GM10847 (cell line): Measurements from ENCODE around the gene LKAAEAR1.

Experiments used
- POLR2A ChIP-seq: IDR thresholded peaks from 2 replicates; pipeline ENCODE4 v1.6.1; 2011; ENCODE audit not compliant: insufficient read length; ENCODE audit errors: extremely low read depth

The LKAAEAR1 gene

GRCh38 chr20:64083804-64084684 is at the start of gene LKAAEAR1:
TSS of gene LKAAEAR1 (minus strand) at chr20:64084398. CDS start at chr20:64084219, 179 bp downstream.
- TF ChIP-seq POLR2A, result no peak

- no peak for TF ChIP-seq POLR2A
Measured at GRCh38 chr20:64131406-64131805, 47.2 kb upstream of the LKAAEAR1 start.

- no peak for TF ChIP-seq POLR2A
Measured at GRCh38 chr20:64130876-64131275, 46.7 kb upstream of the LKAAEAR1 start.

- no peak for TF ChIP-seq POLR2A
Measured at GRCh38 chr20:64130271-64130670, 46.1 kb upstream of the LKAAEAR1 start.

- no peak for TF ChIP-seq POLR2A
Measured at GRCh38 chr20:64129146-64129782, 45.1 kb upstream of the LKAAEAR1 start.

GRCh38 chr20:64121586-64121985 is 37.4 kb upstream of the LKAAEAR1 start:
- no peak for TF ChIP-seq POLR2A

- TF ChIP-seq POLR2A, result no peak
Measured at GRCh38 chr20:64119681-64120341, 35.6 kb upstream of the LKAAEAR1 start.

GRCh38 chr20:64119301-64119680 is 35.1 kb upstream of the LKAAEAR1 start:
- TF ChIP-seq POLR2A, result no peak

- no peak for TF ChIP-seq POLR2A
Measured at GRCh38 chr20:64116541-64117431, 32.6 kb upstream of the LKAAEAR1 start.

- no peak for TF ChIP-seq POLR2A
Measured at GRCh38 chr20:64116016-64116415, 31.8 kb upstream of the LKAAEAR1 start.

- TF ChIP-seq POLR2A, result no peak
Measured at GRCh38 chr20:64115171-64115911, 31.1 kb upstream of the LKAAEAR1 start.

- TF ChIP-seq POLR2A, result no peak
Measured at GRCh38 chr20:64114356-64114971, 30.3 kb upstream of the LKAAEAR1 start.

- TF ChIP-seq POLR2A, result no peak
Measured at GRCh38 chr20:64113796-64114355, 29.7 kb upstream of the LKAAEAR1 start.

GRCh38 chr20:64113444-64113775 is 29.2 kb upstream of the LKAAEAR1 start:
- TF ChIP-seq POLR2A, result no peak
